Activated CD4-positive, alpha-beta T cell treated with anti-CD3 and anti-CD28 coated beads, Interleukin-2, Interleukin-4, amounts not matched to agents 100 ng/mL and 50 ng/mL, durations not matched to agents 16 hours and 8 hours (primary cell): ENCODE results near the gene ZNF10.

ENCODE experiments used
- DNase-seq: peaks from one replicate; pipeline ENCODE4 v3.0.0-alpha.2; 2020; ENCODE audit warnings: low spot score

ZNF10 gene

GRCh38 chr12:133130038-133130807, at the start of gene ZNF10, which contains the start of gene ZNF891:
TSS of gene ZNF10 (plus strand) at chr12:133130627. CDS start at chr12:133144493, 13,866 bp downstream.
TSS of gene ZNF891 (minus strand) at chr12:133130274. CDS start at chr12:133121918, 8,356 bp downstream.
- peak; percentile 94 for DNase-seq

- no peak for DNase-seq
These were observed 49.2 kb upstream of the ZNF10 start for GRCh38 chr12:133081159-133081780.

GRCh38 chr12:133083345-133083744, 47.1 kb upstream of the ZNF10 start:
- DNase-seq, result no peak

- DNase-seq, result no peak
These were observed 24.8 kb upstream of the ZNF10 start for GRCh38 chr12:133105620-133106019.

GRCh38 chr12:133106253-133106652, 24.2 kb upstream of the ZNF10 start:
- no peak for DNase-seq

GRCh38 chr12:133107121-133107520, 23.3 kb upstream of the ZNF10 start:
- no peak for DNase-seq

- no peak for DNase-seq
These were observed 22.3 kb upstream of the ZNF10 start for GRCh38 chr12:133108150-133108549.

- no peak for DNase-seq
These were observed 9.8 kb upstream of the ZNF10 start for GRCh38 chr12:133120385-133121191.

GRCh38 chr12:133124674-133125073, 5.8 kb upstream of the ZNF10 start:
- no peak for DNase-seq

- peak; percentile 17 for DNase-seq
These were observed 924 bp upstream of the ZNF10 start for GRCh38 chr12:133129368-133130037.

GRCh38 chr12:133130808-133131128, 341 bp downstream of the ZNF10 start:
- no peak for DNase-seq

GRCh38 chr12:133135747-133136146, 5.3 kb downstream of the ZNF10 start:
- DNase-seq, result no peak

- DNase-seq, result no peak
These were observed 15.6 kb downstream of the ZNF10 start for GRCh38 chr12:133145981-133146380.

- DNase-seq, result no peak
These were observed 25.8 kb downstream of the ZNF10 start for GRCh38 chr12:133156125-133156690.

- no peak for DNase-seq
These were observed 35.3 kb downstream of the ZNF10 start for GRCh38 chr12:133165776-133166175.

- DNase-seq, result no peak
These were observed 42.1 kb downstream of the ZNF10 start for GRCh38 chr12:133172491-133172890.

GRCh38 chr12:133174901-133175300, 44.5 kb downstream of the ZNF10 start:
- DNase-seq, result no peak

- DNase-seq, result no peak
These were observed 50.2 kb downstream of the ZNF10 start for GRCh38 chr12:133180669-133181068.

- DNase-seq, result peak; percentile 93
These were observed 51.0 kb downstream of the ZNF10 start, which contains the start of gene ZNF268 for GRCh38 chr12:133181238-133181959. TSS of gene ZNF268 (plus strand) at chr12:133181495. CDS start at chr12:133181998, 503 bp downstream.

- no peak for DNase-seq
These were observed 59.7 kb downstream of the ZNF10 start for GRCh38 chr12:133190176-133190575.

GRCh38 chr12:133192847-133193246, 62.4 kb downstream of the ZNF10 start:
- no peak for DNase-seq
